Stimulated activated naive CD4-positive, alpha-beta T cell (primary cell): ENCODE results near the gene FCHO1.
"Not testable (repeated sequence)": the region's sequence is repeated elsewhere in the genome, so short reads cannot be mapped to it uniquely, and the experiment has no call there.

ENCODE experiments used
- DNase-seq, 6 experiments: peaks; one replicate each; lab custom pipeline; 2025; lab: John Stamatoyannopoulos, UW

The FCHO1 gene

DNA sequence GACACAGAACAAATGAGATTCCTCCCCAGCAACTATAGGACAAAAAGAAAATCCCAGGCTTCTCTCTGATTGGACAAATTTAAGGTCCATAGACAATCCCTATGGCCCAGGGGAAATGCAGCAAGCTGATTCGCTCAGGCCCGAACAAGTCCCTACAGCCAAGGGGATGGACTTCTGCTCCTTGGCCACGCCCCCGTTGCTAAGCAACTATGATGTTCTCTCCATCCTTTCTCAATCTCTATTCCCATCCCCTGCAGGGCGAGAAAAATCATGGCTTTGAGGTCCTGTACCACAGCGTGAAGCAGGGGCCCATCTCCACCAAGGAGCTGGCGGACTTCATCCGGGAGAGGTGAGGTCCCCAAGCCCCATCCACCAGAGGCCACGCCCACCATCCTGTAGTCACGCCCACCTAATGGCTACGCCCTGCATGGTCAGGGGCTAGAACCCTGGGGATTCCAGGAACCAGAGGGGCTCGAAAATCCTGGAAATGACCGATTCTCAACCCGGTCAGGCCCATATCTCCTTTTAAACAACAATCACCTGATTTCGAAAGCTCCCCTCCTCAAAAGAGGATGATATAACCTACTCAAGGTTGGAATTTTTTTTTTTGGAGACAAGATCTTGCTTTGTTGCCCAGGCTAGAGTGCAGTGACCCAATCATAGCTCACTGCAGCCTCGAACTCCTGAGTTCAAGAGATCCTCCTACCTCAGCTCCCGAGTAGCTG, 11.4 kb downstream of the FCHO1 start:
- no peak for DNase-seq

DNA sequence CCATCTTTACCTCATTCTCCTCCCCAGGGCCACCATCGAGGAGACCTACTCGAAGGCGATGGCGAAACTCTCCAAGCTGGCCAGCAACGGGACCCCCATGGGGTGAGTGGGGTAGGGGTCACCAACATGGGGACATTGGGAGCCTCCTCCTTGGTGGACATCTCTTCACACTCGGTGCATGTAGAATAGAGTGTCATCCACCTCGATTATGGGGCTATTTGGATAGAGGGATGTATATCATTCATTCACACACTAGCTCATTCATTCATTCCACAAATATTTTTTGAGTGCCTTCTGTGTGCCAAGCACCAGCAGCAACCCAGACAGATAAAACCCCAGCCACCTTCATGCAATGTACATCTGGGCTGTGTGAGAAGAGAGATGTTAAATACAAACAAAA, 13.1 kb downstream of the FCHO1 start:
- no peak for DNase-seq

DNA sequence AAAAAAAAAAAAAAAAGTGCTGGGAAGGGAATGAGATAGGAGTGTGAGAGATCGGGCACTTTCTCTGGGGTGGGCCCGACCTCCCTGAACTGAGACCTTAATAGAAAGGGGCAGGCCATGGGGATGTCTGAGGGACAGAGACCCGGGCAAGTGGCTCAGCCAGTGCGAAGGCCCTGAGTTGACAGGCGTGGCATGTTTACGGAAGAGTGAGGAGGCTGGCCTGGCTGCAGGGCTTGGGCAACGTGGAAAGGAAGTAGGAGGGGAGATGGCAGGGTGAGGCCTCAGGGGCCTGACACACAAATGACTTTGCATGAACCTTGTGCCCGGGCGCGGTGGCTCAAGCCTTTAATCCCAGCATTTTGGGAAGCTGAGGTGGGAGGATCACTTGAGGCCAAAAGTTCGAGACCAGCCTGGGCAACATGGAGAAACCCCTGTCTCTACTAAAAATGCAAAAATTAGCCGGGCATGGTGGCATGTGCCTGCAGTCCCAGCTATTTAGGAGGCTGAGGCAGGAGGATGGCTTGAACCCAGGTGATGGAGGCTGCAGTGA, 13.9 kb downstream of the FCHO1 start:
- no peak for DNase-seq

GRCh38 chr19:17766543-17767131, 15.4 kb downstream of the FCHO1 start:
- DNase-seq = peak in 2 of 6 experiments; percentile 20 to 40

DNA sequence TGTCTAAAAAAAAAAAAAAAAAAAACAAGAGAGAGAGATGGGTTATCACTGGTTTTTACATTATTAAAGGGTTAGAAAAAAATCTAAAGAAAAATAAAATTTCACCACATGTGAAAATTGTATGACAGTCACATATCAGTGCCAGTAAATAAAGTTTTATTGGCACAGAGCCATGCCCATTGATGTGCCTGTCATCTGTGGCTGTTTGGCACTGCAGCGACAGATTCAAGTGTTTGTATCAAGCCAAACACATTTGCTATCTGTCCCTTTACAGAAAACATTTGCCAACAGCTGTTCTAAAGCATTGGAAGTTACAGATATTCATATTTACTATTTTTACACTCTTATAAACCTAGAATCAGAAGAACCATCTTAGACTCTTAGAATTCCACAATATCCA, 16.3 kb downstream of the FCHO1 start:
- no peak for DNase-seq

- DNase-seq = no peak
These were observed 19.3 kb downstream of the FCHO1 start for GRCh38 chr19:17770613-17771012.

DNA sequence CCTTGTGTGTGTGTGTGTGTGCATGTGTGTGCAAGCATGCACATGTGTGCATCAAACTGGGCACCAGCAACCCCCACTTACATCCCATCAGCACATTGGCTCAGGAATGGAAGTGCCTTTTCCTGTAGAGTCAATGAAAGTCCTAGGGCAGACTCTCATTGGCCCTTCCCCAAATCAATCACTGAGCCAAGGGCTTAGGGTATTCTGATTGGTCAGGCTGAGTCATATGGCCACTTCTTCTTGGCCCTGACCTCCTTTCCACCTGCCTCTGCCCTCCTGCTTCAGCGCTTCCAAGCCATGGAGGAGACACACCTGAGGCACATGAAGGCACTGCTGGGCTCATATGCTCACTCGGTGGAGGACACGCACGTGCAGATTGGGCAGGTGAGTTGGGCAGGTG, 20.9 kb downstream of the FCHO1 start:
- DNase-seq = no peak

DNA sequence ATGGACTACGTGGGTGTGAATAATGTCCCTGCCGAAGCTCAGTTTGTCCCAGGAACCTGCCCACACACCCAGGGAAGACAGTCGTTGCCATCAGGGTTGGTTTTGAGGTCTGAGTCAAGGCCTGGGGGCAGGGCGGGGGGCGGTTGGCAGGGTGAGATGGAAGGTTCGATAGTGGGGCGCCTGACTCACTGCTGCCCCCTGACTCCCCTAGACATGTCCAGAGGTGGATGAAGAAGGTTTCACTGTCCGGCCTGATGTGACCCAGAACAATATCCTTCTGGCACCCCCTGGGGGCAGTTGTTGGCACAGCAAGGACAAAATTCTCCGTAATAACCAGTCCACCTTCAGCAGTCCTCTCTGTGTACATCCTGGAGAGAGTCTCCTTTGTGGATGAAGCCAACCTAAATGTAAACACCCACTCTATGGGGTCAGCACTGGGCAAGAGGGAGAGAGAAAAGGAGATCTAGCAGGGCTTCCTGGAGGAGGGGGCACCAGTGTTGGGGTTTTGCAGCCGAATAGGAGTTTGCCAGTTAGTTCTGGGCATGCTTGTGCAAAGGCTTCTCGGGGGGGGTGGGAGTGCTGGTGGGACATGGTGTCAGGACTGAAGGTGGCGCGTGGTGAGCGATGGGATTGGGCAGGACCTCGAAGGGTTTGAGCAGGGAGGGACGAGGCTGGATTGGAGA, 24.1 kb downstream of the FCHO1 start:
- peak in 4 of 6 experiments; percentile 6 to 22 (median 18) for DNase-seq

DNA sequence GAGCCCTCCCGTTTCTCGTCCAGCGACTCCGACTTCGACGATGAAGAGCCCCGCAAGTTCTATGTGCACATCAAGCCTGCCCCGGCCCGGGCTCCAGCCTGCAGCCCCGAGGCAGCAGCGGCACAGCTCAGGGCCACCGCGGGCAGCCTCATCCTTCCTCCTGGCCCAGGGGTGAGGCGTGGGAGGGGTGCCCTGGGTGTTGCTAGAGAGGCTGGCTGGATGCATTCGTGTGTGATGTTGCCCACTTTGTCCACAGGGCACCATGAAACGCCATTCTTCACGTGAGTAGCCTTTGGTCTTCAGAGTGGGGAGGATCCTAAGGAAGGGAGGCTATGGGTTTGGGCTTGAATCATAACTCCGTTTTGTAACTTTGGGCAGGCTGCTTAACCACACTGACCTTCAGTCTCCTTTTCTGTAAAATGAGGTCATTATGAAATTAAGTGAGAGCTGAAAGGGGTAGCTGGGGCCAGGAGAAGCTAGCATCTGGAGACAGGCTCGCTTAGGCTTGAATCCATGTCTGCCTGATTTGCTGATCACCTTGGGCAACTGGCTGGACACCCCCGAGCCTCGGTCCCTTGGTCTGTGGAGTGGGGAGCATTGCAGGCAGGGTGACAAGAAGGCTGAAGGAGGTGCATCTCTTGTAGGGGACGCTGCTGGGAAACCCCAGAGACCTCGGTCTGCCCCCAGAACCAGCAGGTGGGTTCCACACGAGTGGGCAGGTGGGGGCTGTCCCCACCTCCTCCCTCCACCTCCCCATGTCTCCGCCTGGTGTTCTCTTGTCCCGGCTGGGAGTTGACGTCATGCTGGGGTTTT, 24.9 kb downstream of the FCHO1 start:
- no peak for DNase-seq

- DNase-seq = not testable (repeated sequence)
These were observed 26.6 kb downstream of the FCHO1 start for GRCh38 chr19:17777840-17778239.

GRCh38 chr19:17778251-17778967, 27.1 kb downstream of the FCHO1 start:
- peak in 2 of 6 experiments; percentile 21 to 27 for DNase-seq

DNA sequence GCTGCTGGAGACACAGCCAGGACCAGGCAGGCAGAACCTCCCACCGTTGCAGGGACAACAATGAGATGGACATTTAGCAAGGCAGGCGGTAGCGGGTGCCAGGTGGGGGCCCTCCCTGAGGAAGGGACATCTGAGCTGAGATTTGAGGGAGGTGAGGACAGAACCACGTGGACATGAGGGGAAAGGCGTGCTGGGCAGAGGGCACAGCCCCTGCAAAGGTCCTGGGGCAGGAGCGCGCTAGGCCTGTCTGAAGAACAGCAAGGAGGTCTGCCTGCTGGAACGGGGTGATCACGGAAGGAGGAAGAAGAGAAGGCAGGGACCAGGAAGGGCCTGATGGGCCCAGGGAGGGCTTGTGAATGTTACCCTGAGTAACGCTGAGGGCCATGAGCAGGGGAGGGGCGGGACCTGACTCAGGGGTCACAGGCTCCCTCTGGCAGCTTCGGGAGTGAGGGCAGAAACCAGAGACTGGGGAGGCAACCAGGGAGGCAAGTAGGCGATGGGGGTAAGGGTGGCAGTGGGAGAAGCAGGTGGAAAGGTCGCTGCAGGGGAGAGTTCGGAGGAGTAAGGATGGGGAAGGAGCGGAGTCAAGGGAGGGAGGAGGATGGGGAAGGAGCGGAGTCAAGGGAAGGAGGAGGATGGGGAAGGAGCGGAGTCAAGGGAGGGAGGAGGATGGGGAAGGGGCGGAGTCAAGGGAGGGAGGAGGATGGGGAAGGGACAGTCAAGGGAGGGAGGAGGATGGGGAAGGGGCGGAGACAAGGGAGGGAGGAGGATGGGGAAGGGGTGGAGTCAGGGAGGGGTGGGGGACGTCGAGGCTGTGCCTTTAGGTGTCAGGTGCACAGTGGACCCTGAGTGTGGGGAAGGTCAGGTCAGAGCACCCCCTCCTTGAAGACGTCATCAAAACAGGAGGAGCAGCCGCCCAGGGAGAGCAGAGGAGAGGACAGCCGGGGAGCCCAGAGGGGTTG, 28.0 kb downstream of the FCHO1 start:
- DNase-seq = no peak

DNA sequence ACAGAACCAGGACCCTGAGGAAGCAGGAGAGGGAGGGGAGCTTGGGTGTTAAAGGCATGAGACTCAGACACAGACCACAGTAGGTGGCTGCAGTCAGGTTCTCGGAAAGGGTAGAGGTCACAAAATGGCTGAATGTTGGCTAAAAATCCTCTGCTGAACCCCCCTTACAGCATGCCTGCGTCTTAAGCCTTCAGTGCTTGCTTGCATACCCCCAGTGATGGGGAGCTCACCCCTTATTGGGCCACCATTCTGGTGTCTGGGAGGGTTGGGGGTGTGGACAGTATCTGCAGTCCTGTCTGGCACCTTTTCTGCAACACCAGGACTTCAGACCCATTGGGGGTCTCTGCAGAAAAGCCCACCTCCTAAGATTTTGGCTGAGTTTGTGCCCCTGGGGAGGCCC, 29.5 kb downstream of the FCHO1 start:
- DNase-seq = no peak

DNA sequence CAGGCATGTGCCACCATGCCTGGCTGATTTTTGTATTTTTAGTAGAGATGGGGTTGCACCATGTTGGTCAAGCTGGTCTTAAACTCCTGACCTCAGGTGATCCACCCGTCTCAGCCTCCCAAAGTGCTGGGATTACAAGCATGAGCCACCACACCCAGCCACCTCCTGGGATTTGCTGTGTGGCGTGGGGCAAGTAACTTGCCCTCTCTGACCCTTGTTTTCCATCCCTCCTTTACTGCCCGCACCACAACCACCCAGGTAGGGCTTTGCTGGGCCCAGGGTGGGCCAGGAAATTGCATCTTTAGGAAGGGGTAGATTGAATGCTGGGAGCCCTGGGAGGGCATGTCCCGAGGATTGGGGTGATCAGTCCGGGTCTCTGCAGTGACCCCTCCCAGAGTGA, 32.4 kb downstream of the FCHO1 start:
- not testable (repeated sequence) for DNase-seq

- peak; percentile 50 to 84 (median 64) for DNase-seq
These were observed 33.1 kb downstream of the FCHO1 start for GRCh38 chr19:17784201-17785008.

- no peak for DNase-seq
These were observed 36.1 kb downstream of the FCHO1 start for GRCh38 chr19:17787274-17787913.

GRCh38 chr19:17788632-17789031, 37.4 kb downstream of the FCHO1 start:
- no peak for DNase-seq

DNA sequence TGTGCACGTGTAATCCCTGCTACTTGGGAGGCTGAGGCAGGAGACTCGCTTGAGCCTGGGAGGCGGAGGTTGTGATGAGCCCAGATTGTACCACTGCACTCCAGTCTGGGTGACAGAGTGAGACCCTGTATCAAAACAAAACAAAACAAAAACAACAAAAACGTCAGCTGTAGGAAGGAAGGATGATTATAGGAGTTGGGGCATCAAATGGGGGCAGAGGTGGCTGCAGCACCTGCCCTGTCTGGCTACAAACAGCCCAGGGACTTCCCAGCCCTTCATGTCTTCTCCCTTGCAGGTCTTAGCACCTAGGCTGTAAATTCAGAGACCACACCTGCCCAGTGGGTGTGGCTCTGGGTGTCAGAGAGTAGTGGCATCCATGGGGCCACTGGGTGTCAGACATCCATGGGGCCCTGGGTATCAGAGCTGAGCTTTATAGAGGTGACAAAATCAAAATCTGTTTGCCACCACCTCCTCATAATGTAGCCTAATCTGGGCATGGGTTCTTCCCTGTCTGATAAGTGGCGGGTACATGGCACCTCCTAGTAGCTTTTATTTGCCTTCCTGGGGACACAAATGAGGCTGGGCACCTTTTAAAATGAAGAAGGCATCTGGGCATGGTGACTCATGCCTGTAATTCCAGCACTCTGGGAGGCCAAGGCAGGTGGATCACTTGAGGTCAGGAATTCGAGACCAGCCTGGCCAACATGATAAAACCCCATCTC, 38.9 kb downstream of the FCHO1 start:
- peak in 2 of 6 experiments; percentile 16 to 17 for DNase-seq
